Caco-2 (cell line): ENCODE data around the gene TMEM252. TPM values are rescaled to one million over a fixed set of nuclear protein-coding genes. Genes with fewer than 3 reads are reported as not detected.
A peak's percentile ranks its signal among the peaks of the same experiment; 100 is the strongest.

Experiments used
- BruUV-seq: library from RNA; stranded (reverse); fragments of 400-500 nt; replicated peaks from 2 replicates; lab custom pipeline; 2021; lab: Mats Ljungman, UMichigan
- CTCF ChIA-PET: fragments of 300-600 bp; sonication (Branson Sonifier 250); formaldehyde crosslinking; loops from one replicate; lab custom pipeline; 2022; ENCODE audit warnings: antibody characterized with exemption; lab: Charles Lee
- POLR2A ChIA-PET: fragments of 300-600 bp; sonication (Branson Sonifier 250); formaldehyde crosslinking; loops from one replicate; lab custom pipeline; 2022; ENCODE audit warnings: antibody characterized with exemption; lab: Charles Lee
- DNase-seq, 2 experiments: peaks; one replicate each; pipeline versions ENCODE4 v3.0.0 to v3.0.0-alpha.2; 2020 to 2022
- H3K27me3 ChIP-seq: replicated peaks from 2 replicates; pipeline ENCODE4 v1.6.0; 2011; ENCODE audit warnings: low read length; ENCODE audit not compliant: control insufficient read depth, insufficient read depth
- H3K36me3 ChIP-seq: 2 replicates; pipeline ENCODE4 v1.5.1; 2011; ENCODE audit warnings: low read length; ENCODE audit not compliant: control insufficient read depth, insufficient read depth
- H3K4me1 ChIP-seq: fragments of 250-450 bp; sonication (Bioruptor Pico); 2 replicates; pipeline ENCODE4 v1.5.1; 2020; ENCODE audit warnings: mild to moderate bottlenecking
- H3K4me3 ChIP-seq: 2 replicates; pipeline ENCODE4 v1.5.1; 2011; ENCODE audit warnings: low read depth, mild to moderate bottlenecking, control low read depth, low read length
- H3K9me3 ChIP-seq: fragments of 250-450 bp; sonication (Bioruptor Pico); 2 replicates; pipeline ENCODE4 v1.5.1; 2020; ENCODE audit warnings: mild to moderate bottlenecking, moderate library complexity
- H3K27ac Mint-ChIP-seq: one replicate; pipeline ENCODE4 v1.8.0; 2022; ENCODE audit warnings: mixed read lengths; ENCODE audit not compliant: unreplicated experiment
- H3K27me3 Mint-ChIP-seq: one replicate; pipeline ENCODE4 v1.8.0; 2022; ENCODE audit warnings: mixed read lengths; ENCODE audit not compliant: insufficient read depth, unreplicated experiment
- H3K36me3 Mint-ChIP-seq: one replicate; pipeline ENCODE4 v1.8.0; 2022; ENCODE audit warnings: mild to moderate bottlenecking, mixed read lengths; ENCODE audit not compliant: insufficient read depth, unreplicated experiment
- H3K4me1 Mint-ChIP-seq: one replicate; pipeline ENCODE4 v1.8.0; 2022; ENCODE audit warnings: low read depth, mixed read lengths; ENCODE audit not compliant: unreplicated experiment
- H3K4me3 Mint-ChIP-seq: one replicate; pipeline ENCODE4 v1.8.0; 2022; ENCODE audit warnings: mild to moderate bottlenecking, moderate library complexity, mixed read lengths; ENCODE audit not compliant: unreplicated experiment
- H3K9me3 Mint-ChIP-seq: one replicate; pipeline ENCODE4 v1.8.0; 2022; ENCODE audit warnings: mixed read lengths; ENCODE audit not compliant: unreplicated experiment
- CTCF ChIP-seq, 2 experiments: fragments of 200-600 bp in 1 of 2; IDR thresholded peaks; 1 replicate in 1 of 2; 2 replicates in 1 of 2; pipeline versions ENCODE4 v1.5.1 to v1.8.0; 2011 to 2022; ENCODE audit warnings: antibody characterized with exemption in 1 of 2, control low read depth in 1 of 2, inconsistent platforms in 1 of 2, low read depth in 1 of 2, low read length in 1 of 2, mild to moderate bottlenecking in 1 of 2, moderate library complexity in 1 of 2; ENCODE audit not compliant: insufficient read depth in 1 of 2, severe bottlenecking in 1 of 2, unreplicated experiment in 1 of 2
- intact Hi-C: fragments of 100-400 bp; cut with micrococcal nuclease; formaldehyde crosslinking; loops from one replicate; pipeline ENCODE4 v1.10.0; 2022; ENCODE audit not compliant: unreplicated experiment
- total RNA-seq: library from RNA; stranded (reverse); gene quantifications from 2 replicates; pipeline ENCODE4 v1.2.3, GENCODE V29; 2022

TMEM252 gene
- total RNA-seq, 1 experiment from 2014 or later, result not detected

- BruUV-seq, result no TSS peak
- no peaks in the 10 kb centered on the region for H3K27me3 Mint-ChIP-seq
- ChIA-PET CTCF (no interaction called here), POLR2A (no interaction called here)
- TF ChIP-seq CTCF (IDR thresholded peaks at IDR 0.05; ENCODE audit: insufficient read depth in 1 of 2, low read depth in 1 of 2, low read length in 1 of 2, severe bottlenecking in 1 of 2, unreplicated experiment in 1 of 2), result no peak
- Histone ChIP-seq H3K27me3 (no peaks in the 10 kb centered on the region), H3K4me1 (no peaks in the 10 kb centered on the region), H3K36me3 (no peaks in the 10 kb centered on the region), H3K4me3 (no peak overlapping the region), H3K9me3 (no peaks in the 10 kb centered on the region)
- H3K9me3 Mint-ChIP-seq, result no peaks in the 10 kb centered on the region
- no peak overlapping the region for H3K27ac Mint-ChIP-seq
- intact Hi-C loops, result no loop called here
- no peak for DNase-seq
- no peaks in the 10 kb centered on the region for H3K36me3 Mint-ChIP-seq
- H3K4me3 Mint-ChIP-seq, result no peak overlapping the region
- H3K4me1 Mint-ChIP-seq, result no peaks in the 10 kb centered on the region
These were observed 32.1 kb downstream of the TMEM252 start for GRCh38 chr9:68508547-68508946.

- Histone ChIP-seq H3K27me3 (no peaks in the 10 kb centered on the region), H3K9me3 (no peaks in the 10 kb centered on the region), H3K4me3 (no peak overlapping the region), H3K4me1 (no peaks in the 10 kb centered on the region), H3K36me3 (no peaks in the 10 kb centered on the region)
- no peaks in the 10 kb centered on the region for H3K4me1 Mint-ChIP-seq
- H3K9me3 Mint-ChIP-seq, result no peaks in the 10 kb centered on the region
- no TSS peak for BruUV-seq
- DNase-seq, result no peak
- CTCF ChIA-PET, result no interaction called here
- intact Hi-C loops, result no loop called here
- no peak for TF ChIP-seq CTCF (IDR thresholded peaks at IDR 0.05; ENCODE audit: insufficient read depth in 1 of 2, low read depth in 1 of 2, low read length in 1 of 2, severe bottlenecking in 1 of 2, unreplicated experiment in 1 of 2)
- POLR2A ChIA-PET, result no interaction called here
- H3K27me3 Mint-ChIP-seq, result no peaks in the 10 kb centered on the region
- no peaks in the 10 kb centered on the region for H3K36me3 Mint-ChIP-seq
- no peak overlapping the region for H3K4me3 Mint-ChIP-seq
- H3K27ac Mint-ChIP-seq, result no peak overlapping the region
These were observed 32.9 kb downstream of the TMEM252 start for GRCh38 chr9:68507806-68508145.

DNA sequence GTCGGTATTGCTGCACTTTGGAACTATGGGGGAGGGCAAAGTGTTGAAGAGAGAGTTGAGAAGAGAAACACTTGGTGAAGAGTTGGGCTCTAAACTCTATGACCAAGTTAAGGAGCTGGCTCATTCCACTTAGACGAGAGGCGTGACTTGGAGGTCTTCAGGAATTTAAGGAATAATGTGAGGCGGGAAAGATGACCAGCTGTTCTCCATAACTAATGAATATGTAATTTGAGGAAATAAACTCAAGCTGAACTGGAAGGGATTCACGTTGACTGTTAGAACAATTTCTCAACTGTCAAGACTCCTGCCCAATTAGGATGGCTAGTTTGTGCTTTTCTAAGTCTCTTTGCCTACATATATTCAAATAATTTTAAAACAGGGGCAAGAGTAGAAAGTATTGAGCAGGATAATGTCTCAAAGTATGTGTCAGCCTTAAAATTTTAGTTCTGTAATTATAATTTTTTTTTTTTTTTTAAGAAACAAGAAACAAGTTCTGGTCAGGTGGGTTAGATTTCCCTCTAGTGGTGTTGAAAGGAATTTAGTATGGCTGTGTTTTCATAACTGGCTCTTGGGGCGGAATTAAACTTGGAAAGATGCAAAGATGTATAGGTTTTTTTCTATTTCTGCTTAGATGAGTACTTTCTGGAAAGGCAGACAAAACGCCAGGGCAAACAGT lies 33.4 kb downstream of the TMEM252 start:
- CTCF ChIA-PET, result no interaction called here
- intact Hi-C loops, result no loop called here

More for the DNA sequence above, 33.4 kb downstream of the TMEM252 start:
- H3K9me3 Mint-ChIP-seq, result no peaks in the 10 kb centered on the region
- peak in 1 of 2 experiments; percentile 9 for TF ChIP-seq CTCF (IDR thresholded peaks at IDR 0.05; ENCODE audit: insufficient read depth in 1 of 2, low read depth in 1 of 2, low read length in 1 of 2, severe bottlenecking in 1 of 2, unreplicated experiment in 1 of 2)
- no peaks in the 10 kb centered on the region for H3K4me1 Mint-ChIP-seq
- Histone ChIP-seq H3K27me3 (no peaks in the 10 kb centered on the region), H3K4me1 (no peaks in the 10 kb centered on the region), H3K36me3 (no peaks in the 10 kb centered on the region), H3K9me3 (no peaks in the 10 kb centered on the region), H3K4me3 (no peak overlapping the region)
- DNase-seq, result no peak
- H3K27me3 Mint-ChIP-seq, result no peaks in the 10 kb centered on the region
- POLR2A ChIA-PET, result no interaction called here
- no peak overlapping the region for H3K4me3 Mint-ChIP-seq
- H3K36me3 Mint-ChIP-seq, result no peaks in the 10 kb centered on the region
- no TSS peak for BruUV-seq
- no peak overlapping the region for H3K27ac Mint-ChIP-seq
